ENCODE measurements around the gene UNC45A.

The UNC45A gene

GRCh38 chr15:90891346-90891949 lies 43.6 kb upstream of the UNC45A start:
- no peak overlapping the region for H3K9ac ChIP-seq (ENCODE audit: low read length)

GRCh38 chr15:90892023-90892422 lies 43.1 kb upstream of the UNC45A start:
- Histone ChIP-seq H2BK12ac (ENCODE audit: low read length in 2 of 2) (no peak overlapping the region), H2AK5ac (ENCODE audit: low read length, severe bottlenecking) (no peak overlapping the region), H3K9me3 (ENCODE audit: control insufficient read depth, low read length) (no peaks in the 10 kb centered on the region), H3K27me3 (ENCODE audit: control insufficient read depth in 1 of 2, insufficient read depth in 1 of 2, low read length in 2 of 2) (no peaks in the 10 kb centered on the region), H2BK15ac (ENCODE audit: low read depth, poor library complexity, severe bottlenecking) (no peak overlapping the region), H4K8ac (ENCODE audit: low read length) (no peak overlapping the region), H3K36me3 (ENCODE audit: control insufficient read depth in 1 of 2, insufficient read depth in 2 of 2, low read depth in 1 of 2, low read length in 2 of 2) (peaks cover 60 to 78% of the 10 kb centered on the region in 2 experiments), H3K4ac (ENCODE audit: low read depth in 1 of 2, low read length in 2 of 2) (no peak overlapping the region), H3K9ac (ENCODE audit: low read length) (no peak overlapping the region), H3K4me2 (ENCODE audit: low read length, poor library complexity, severe bottlenecking) (no peak overlapping the region), H3K4me3 (ENCODE audit: insufficient read depth in 1 of 2, low read depth in 1 of 2, low read length in 2 of 2) (no peak overlapping the region), H3K23ac (ENCODE audit: low read length in 2 of 2) (no peak overlapping the region), H3K14ac (ENCODE audit: low read length in 2 of 2) (no peak overlapping the region), H3K18ac (ENCODE audit: low read depth in 1 of 2, low read length in 2 of 2) (no peak overlapping the region), H4K91ac (ENCODE audit: low read length) (no peak overlapping the region), H2BK120ac (ENCODE audit: low read depth, low read length) (no peak overlapping the region), H3K4me1 (ENCODE audit: control insufficient read depth, insufficient read depth, low read depth, low read length) (peaks cover 9% of the 10 kb centered on the region), H3K27ac (ENCODE audit: low read length, poor library complexity, severe bottlenecking) (no peak overlapping the region), H2BK5ac (ENCODE audit: low read depth, low read length, poor library complexity, severe bottlenecking) (no peak overlapping the region), H3K79me1 (replicated peaks; ENCODE audit: low read length, poor library complexity, severe bottlenecking) (peaks cover 5% of the 10 kb centered on the region), H2AFZ (ENCODE audit: low read depth, low read length) (no peak overlapping the region)
- DNase-seq, result no peak
- WGBS, result 91% methylated on average over 8 of the region's 11 CpGs

More at GRCh38 chr15:90891346-90891949, 43.6 kb upstream of the UNC45A start:
- peaks cover 9% of the 10 kb centered on the region for H3K4me1 ChIP-seq (ENCODE audit: control insufficient read depth, insufficient read depth, low read depth, low read length)
- no peak overlapping the region for H3K4ac ChIP-seq (ENCODE audit: low read depth in 1 of 2, low read length in 2 of 2)
- no peak overlapping the region for H2AK5ac ChIP-seq (ENCODE audit: low read length, severe bottlenecking)
- H2BK120ac ChIP-seq (ENCODE audit: low read depth, low read length), result no peak overlapping the region
- no peak overlapping the region for H4K8ac ChIP-seq (ENCODE audit: low read length)
- no peak overlapping the region for H3K18ac ChIP-seq (ENCODE audit: low read depth in 1 of 2, low read length in 2 of 2)
- peaks cover 8% of the 10 kb centered on the region for H3K79me1 ChIP-seq (replicated peaks; ENCODE audit: low read length, poor library complexity, severe bottlenecking)
- H4K91ac ChIP-seq (ENCODE audit: low read length), result no peak overlapping the region
- DNase-seq, result no peak
- H3K14ac ChIP-seq (ENCODE audit: low read length in 2 of 2), result no peak overlapping the region
- H3K4me2 ChIP-seq (ENCODE audit: low read length, poor library complexity, severe bottlenecking), result no peak overlapping the region
- peaks cover 66 to 79% of the 10 kb centered on the region in 2 experiments for H3K36me3 ChIP-seq (ENCODE audit: control insufficient read depth in 1 of 2, insufficient read depth in 2 of 2, low read depth in 1 of 2, low read length in 2 of 2)
- no peak overlapping the region for H2BK5ac ChIP-seq (ENCODE audit: low read depth, low read length, poor library complexity, severe bottlenecking)
- H3K27me3 ChIP-seq (ENCODE audit: control insufficient read depth in 1 of 2, insufficient read depth in 1 of 2, low read length in 2 of 2), result no peaks in the 10 kb centered on the region
- WGBS, result 97% methylated on average over 8 of the region's 8 CpGs
- H3K9me3 ChIP-seq (ENCODE audit: control insufficient read depth, low read length), result no peaks in the 10 kb centered on the region
- no peak overlapping the region for H2AFZ ChIP-seq (ENCODE audit: low read depth, low read length)
- no peak overlapping the region for H3K27ac ChIP-seq (ENCODE audit: low read length, poor library complexity, severe bottlenecking)
- H2BK12ac ChIP-seq (ENCODE audit: low read length in 2 of 2), result no peak overlapping the region
- no peak overlapping the region for H3K4me3 ChIP-seq (ENCODE audit: insufficient read depth in 1 of 2, low read depth in 1 of 2, low read length in 2 of 2)
- no peak overlapping the region for H3K23ac ChIP-seq (ENCODE audit: low read length in 2 of 2)
- H2BK15ac ChIP-seq (ENCODE audit: low read depth, poor library complexity, severe bottlenecking), result no peak overlapping the region

GRCh38 chr15:90892498-90893174 lies 42.4 kb upstream of the UNC45A start:
- Histone ChIP-seq H3K9ac (ENCODE audit: low read length) (no peak overlapping the region), H3K9me3 (ENCODE audit: control insufficient read depth, low read length) (no peaks in the 10 kb centered on the region), H4K91ac (ENCODE audit: low read length) (no peak overlapping the region), H3K4me2 (ENCODE audit: low read length, poor library complexity, severe bottlenecking) (no peak overlapping the region), H3K27me3 (ENCODE audit: control insufficient read depth in 1 of 2, insufficient read depth in 1 of 2, low read length in 2 of 2) (no peaks in the 10 kb centered on the region), H3K4me1 (ENCODE audit: control insufficient read depth, insufficient read depth, low read depth, low read length) (peaks cover 9% of the 10 kb centered on the region), H2AK5ac (ENCODE audit: low read length, severe bottlenecking) (no peak overlapping the region), H2BK12ac (ENCODE audit: low read length in 2 of 2) (no peak overlapping the region), H3K4me3 (ENCODE audit: insufficient read depth in 1 of 2, low read depth in 1 of 2, low read length in 2 of 2) (no peak overlapping the region), H3K4ac (ENCODE audit: low read depth in 1 of 2, low read length in 2 of 2) (no peak overlapping the region), H4K8ac (ENCODE audit: low read length) (no peak overlapping the region), H3K23ac (ENCODE audit: low read length in 2 of 2) (no peak overlapping the region), H3K79me1 (replicated peaks; ENCODE audit: low read length, poor library complexity, severe bottlenecking) (peaks cover 5% of the 10 kb centered on the region), H3K36me3 (ENCODE audit: control insufficient read depth in 1 of 2, insufficient read depth in 2 of 2, low read depth in 1 of 2, low read length in 2 of 2) (peaks cover 57 to 73% of the 10 kb centered on the region in 2 experiments), H2BK5ac (ENCODE audit: low read depth, low read length, poor library complexity, severe bottlenecking) (no peak overlapping the region), H3K14ac (ENCODE audit: low read length in 2 of 2) (no peak overlapping the region), H3K27ac (ENCODE audit: low read length, poor library complexity, severe bottlenecking) (no peak overlapping the region), H2BK120ac (ENCODE audit: low read depth, low read length) (no peak overlapping the region), H2BK15ac (ENCODE audit: low read depth, poor library complexity, severe bottlenecking) (no peak overlapping the region), H2AFZ (ENCODE audit: low read depth, low read length) (no peak overlapping the region), H3K18ac (ENCODE audit: low read depth in 1 of 2, low read length in 2 of 2) (no peak overlapping the region)
- DNase-seq, result no peak
- WGBS, result 94% methylated on average over 29 of the region's 29 CpGs

GRCh38 chr15:90893175-90894090 lies 41.7 kb upstream of the UNC45A start:
- Histone ChIP-seq H3K9ac (ENCODE audit: low read length) (no peak overlapping the region), H3K18ac (ENCODE audit: low read depth in 1 of 2, low read length in 2 of 2) (no peak overlapping the region), H4K91ac (ENCODE audit: low read length) (no peak overlapping the region), H2AFZ (ENCODE audit: low read depth, low read length) (no peak overlapping the region), H3K23ac (ENCODE audit: low read length in 2 of 2) (no peak overlapping the region), H3K27ac (ENCODE audit: low read length, poor library complexity, severe bottlenecking) (no peak overlapping the region), H3K14ac (ENCODE audit: low read length in 2 of 2) (no peak overlapping the region), H4K8ac (ENCODE audit: low read length) (no peak overlapping the region), H3K4me3 (ENCODE audit: insufficient read depth in 1 of 2, low read depth in 1 of 2, low read length in 2 of 2) (no peak overlapping the region), H2BK12ac (ENCODE audit: low read length in 2 of 2) (no peak overlapping the region), H2BK5ac (ENCODE audit: low read depth, low read length, poor library complexity, severe bottlenecking) (no peak overlapping the region), H3K79me1 (replicated peaks; ENCODE audit: low read length, poor library complexity, severe bottlenecking) (peaks cover 5% of the 10 kb centered on the region), H3K36me3 (ENCODE audit: control insufficient read depth in 1 of 2, insufficient read depth in 2 of 2, low read depth in 1 of 2, low read length in 2 of 2) (peaks cover 57 to 70% of the 10 kb centered on the region in 2 experiments), H2BK15ac (ENCODE audit: low read depth, poor library complexity, severe bottlenecking) (no peak overlapping the region), H3K27me3 (ENCODE audit: control insufficient read depth in 1 of 2, insufficient read depth in 1 of 2, low read length in 2 of 2) (no peaks in the 10 kb centered on the region), H3K4ac (ENCODE audit: low read depth in 1 of 2, low read length in 2 of 2) (no peak overlapping the region), H3K9me3 (ENCODE audit: control insufficient read depth, low read length) (no peaks in the 10 kb centered on the region), H2AK5ac (ENCODE audit: low read length, severe bottlenecking) (no peak overlapping the region), H3K4me1 (ENCODE audit: control insufficient read depth, insufficient read depth, low read depth, low read length) (peaks cover 9% of the 10 kb centered on the region), H2BK120ac (ENCODE audit: low read depth, low read length) (no peak overlapping the region), H3K4me2 (ENCODE audit: low read length, poor library complexity, severe bottlenecking) (no peak overlapping the region)
- no peak for DNase-seq
- whole genome bisulfite sequencing, result 93% methylated on average over 33 of the region's 33 CpGs
